Nephron progenitor cell (in vitro differentiated cells): ENCODE results near the gene CD24.

ENCODE experiments used
- DNase-seq: peaks from one replicate; pipeline ENCODE4 v3.0.0; 2021
- H3K27ac Mint-ChIP-seq: 2 replicates; pipeline ENCODE4 v1.8.0; 2021; ENCODE audit warnings: mild to moderate bottlenecking, moderate library complexity, mixed read lengths
- H3K27me3 Mint-ChIP-seq: 2 replicates; pipeline ENCODE4 v1.8.0; 2021; ENCODE audit warnings: mild to moderate bottlenecking, low read depth, mixed read lengths; ENCODE audit not compliant: poor library complexity
- H3K36me3 Mint-ChIP-seq: 2 replicates; pipeline ENCODE4 v1.8.0; 2021; ENCODE audit warnings: low read depth, mixed read lengths
- H3K4me1 Mint-ChIP-seq: 2 replicates; pipeline ENCODE4 v1.8.0; 2021; ENCODE audit warnings: mixed read lengths
- H3K4me3 Mint-ChIP-seq: 2 replicates; pipeline ENCODE4 v1.8.0; 2021; ENCODE audit warnings: mild to moderate bottlenecking, moderate library complexity, mixed read lengths
- H3K9me3 Mint-ChIP-seq: 2 replicates; pipeline ENCODE4 v1.8.0; 2021; ENCODE audit warnings: mild to moderate bottlenecking, moderate library complexity, mixed read lengths
- CTCF ChIP-seq: fragments of 200-600 bp; sonication (generic); IDR thresholded peaks from 2 replicates; pipeline ENCODE4 v1.5.0; 2021; ENCODE audit warnings: antibody characterized with exemption

Gene CD24

GRCh38 chr6:106939848-106940247 is 34.7 kb downstream of the CD24 start:
- no peaks in the 10 kb centered on the region for H3K36me3 Mint-ChIP-seq
- peak overlapping the region; percentile 27 for H3K27ac Mint-ChIP-seq
- peaks cover 4% of the 10 kb centered on the region for H3K27me3 Mint-ChIP-seq
- no peak for DNase-seq
- no peaks in the 10 kb centered on the region for H3K9me3 Mint-ChIP-seq
- no peaks in the 10 kb centered on the region for H3K4me1 Mint-ChIP-seq
- TF ChIP-seq CTCF: no peak
- no peak overlapping the region for H3K4me3 Mint-ChIP-seq

GRCh38 chr6:106939208-106939607 is 35.3 kb downstream of the CD24 start:
- H3K27me3 Mint-ChIP-seq: peaks cover 4% of the 10 kb centered on the region

GRCh38 chr6:106927531-106928398 is 46.8 kb downstream of the CD24 start:
- peaks cover 12% of the 10 kb centered on the region for H3K4me1 Mint-ChIP-seq
- DNase-seq: peak; percentile 92
- peaks cover 6% of the 10 kb centered on the region for H3K27me3 Mint-ChIP-seq
- H3K9me3 Mint-ChIP-seq: no peaks in the 10 kb centered on the region
- H3K27ac Mint-ChIP-seq: no peak overlapping the region
- no peaks in the 10 kb centered on the region for H3K36me3 Mint-ChIP-seq
- H3K4me3 Mint-ChIP-seq: no peak overlapping the region
- no peak for TF ChIP-seq CTCF

More at GRCh38 chr6:106939208-106939607, 35.3 kb downstream of the CD24 start:
- Mint-ChIP-seq H3K27ac (no peak overlapping the region), H3K4me1 (no peaks in the 10 kb centered on the region), H3K4me3 (no peak overlapping the region), H3K9me3 (no peaks in the 10 kb centered on the region), H3K36me3 (no peaks in the 10 kb centered on the region)
- DNase-seq: no peak
- TF ChIP-seq CTCF: no peak

GRCh38 chr6:106925948-106926347 is 48.6 kb downstream of the CD24 start:
- Mint-ChIP-seq H3K4me1 (peaks cover 12% of the 10 kb centered on the region), H3K27ac (no peak overlapping the region), H3K36me3 (no peaks in the 10 kb centered on the region), H3K9me3 (no peaks in the 10 kb centered on the region), H3K4me3 (no peak overlapping the region), H3K27me3 (no peaks in the 10 kb centered on the region)
- no peak for TF ChIP-seq CTCF
- DNase-seq: no peak

- Mint-ChIP-seq H3K27me3 (no peaks in the 10 kb centered on the region), H3K27ac (no peak overlapping the region), H3K36me3 (no peaks in the 10 kb centered on the region), H3K4me1 (peaks cover 12% of the 10 kb centered on the region), H3K9me3 (no peaks in the 10 kb centered on the region), H3K4me3 (no peak overlapping the region)
- no peak for DNase-seq
- no peak for TF ChIP-seq CTCF
Measured at GRCh38 chr6:106924694-106925523, 49.6 kb downstream of the CD24 start.
